H1 (cell line): ENCODE measurements around the gene OTUD3. TPM values are rescaled to one million over a fixed set of nuclear protein-coding genes. Genes with fewer than 3 reads are reported as not detected.

Experiments used
- CTCF ChIA-PET: fragments of 300-600 bp; sonication (Branson Sonifier 250); formaldehyde crosslinking; loops from one replicate; lab custom pipeline; 2021; ENCODE audit not compliant: partially characterized antibody; lab: Charles Lee
- POLR2A ChIA-PET: fragments of 300-600 bp; sonication (Branson Sonifier 250); formaldehyde crosslinking; loops from one replicate; lab custom pipeline; 2021; ENCODE audit warnings: inconsistent platforms; ENCODE audit not compliant: partially characterized antibody; lab: Charles Lee
- DNase-seq, 2 experiments: peaks; one replicate each; pipeline versions ENCODE4 v3.0.0 to v3.0.0-alpha.2; 2010 to 2022; ENCODE audit warnings: low spot score in 2 of 2, low read depth in 1 of 2, mixed read lengths in 1 of 2
- FAIRE-seq: peaks from 2 replicates; lab custom pipeline; 2011; peaks lifted over from hg19 to GRCh38; lab: Jason Lieb, UNC
- H2AFZ ChIP-seq: 2 replicates; pipeline ENCODE4 v1.8.1; 2012; ENCODE audit warnings: low read length, inconsistent platforms
- H2AK5ac ChIP-seq: 2 replicates; pipeline ENCODE4 v1.6.1; 2013; ENCODE audit warnings: low read depth, low read length
- H2BK120ac ChIP-seq: replicated peaks from 2 replicates; pipeline ENCODE3; 2013; ENCODE audit warnings: low read depth, low read length, inconsistent platforms
- H2BK12ac ChIP-seq: 2 replicates; pipeline ENCODE4 v1.6.1; 2013; ENCODE audit warnings: low read depth, low read length
- H2BK15ac ChIP-seq: 2 replicates; pipeline ENCODE4 v1.6.1; 2013; ENCODE audit warnings: low read length
- H2BK20ac ChIP-seq: 2 replicates; pipeline ENCODE4 v1.6.1; 2013; ENCODE audit warnings: low read length
- H2BK5ac ChIP-seq: 2 replicates; pipeline ENCODE4 v1.6.1; 2013; ENCODE audit warnings: low read depth, low read length
- H3K14ac ChIP-seq: 2 replicates; pipeline ENCODE4 v1.6.1; 2013; ENCODE audit warnings: inconsistent platforms; ENCODE audit not compliant: insufficient read length
- H3K18ac ChIP-seq: 2 replicates; pipeline ENCODE4 v1.6.1; 2013; ENCODE audit warnings: low read length; ENCODE audit errors: extremely low read depth
- H3K23ac ChIP-seq: 2 replicates; pipeline ENCODE4 v1.6.1; 2013; ENCODE audit warnings: inconsistent platforms; ENCODE audit not compliant: insufficient read length
- H3K23me2 ChIP-seq: 2 replicates; pipeline ENCODE4 v1.6.1; 2013; ENCODE audit warnings: low read depth, low read length
- H3K27ac ChIP-seq: 2 replicates; pipeline ENCODE4 v1.6.1; 2011; ENCODE audit warnings: low read depth, low read length, inconsistent platforms
- H3K27me3 ChIP-seq, 4 experiments: replicated peaks in 1 of 4; 1 replicate in 1 of 4; 2 replicates in 3 of 4; pipeline versions ENCODE4 v1.6.1 to v1.8.1; 2011 to 2013; ENCODE audit warnings: low read length in 3 of 4, mild to moderate bottlenecking in 3 of 4, inconsistent platforms in 2 of 4, mixed read lengths in 2 of 4, moderate library complexity in 1 of 4; ENCODE audit not compliant: control insufficient read depth in 3 of 4, insufficient read depth in 3 of 4; ENCODE audit errors: extremely low read depth in 1 of 4
- H3K36me3 ChIP-seq, 4 experiments: 2 replicates each; pipeline versions ENCODE4 v1.6.1 to v1.8.1; 2011 to 2013; ENCODE audit warnings: mild to moderate bottlenecking in 4 of 4, low read length in 3 of 4, moderate library complexity in 2 of 4, control low read depth in 1 of 4, inconsistent platforms in 1 of 4; ENCODE audit not compliant: insufficient read depth in 4 of 4, control insufficient read depth in 2 of 4
- H3K4ac ChIP-seq: replicated peaks from 2 replicates; pipeline ENCODE3; 2013; ENCODE audit warnings: low read length, low read depth, mixed read lengths, inconsistent platforms; ENCODE audit not compliant: insufficient read length
- H3K4me1 ChIP-seq, 4 experiments: replicated peaks in 1 of 4; 1 replicate in 1 of 4; 2 replicates in 3 of 4; pipeline versions ENCODE4 v1.6.1 to v1.8.1; 2011 to 2013; ENCODE audit warnings: low read length in 3 of 4, inconsistent platforms in 2 of 4, mixed read lengths in 1 of 4; ENCODE audit not compliant: insufficient read depth in 4 of 4, control insufficient read depth in 3 of 4
- H3K4me2 ChIP-seq, 2 experiments: 2 replicates each; pipeline versions ENCODE4 v1.6.1 to v1.8.1; 2011 to 2013; ENCODE audit warnings: low read depth in 2 of 2, low read length in 2 of 2, control low read depth in 1 of 2, inconsistent platforms in 1 of 2, mild to moderate bottlenecking in 1 of 2; ENCODE audit not compliant: insufficient read depth in 1 of 2
- H3K4me3 ChIP-seq, 4 experiments: fragments of 200-600, 300-600 bp in 1 of 4; sonication (generic), shearing (Covaris generic), sonication (Bioruptor Twin) in 1 of 4; 2 replicates each; pipeline versions ENCODE4 v1.5.1 to v1.8.1; 2011 to 2016; ENCODE audit warnings: low read length in 4 of 4, low read depth in 3 of 4, control low read depth in 2 of 4, inconsistent platforms in 2 of 4, mild to moderate bottlenecking in 2 of 4, mixed read lengths in 1 of 4, moderate library complexity in 1 of 4; ENCODE audit not compliant: insufficient read depth in 2 of 4; ENCODE audit errors: extremely low read depth in 1 of 4
- H3K56ac ChIP-seq: replicated peaks from 2 replicates; pipeline ENCODE3; 2013; ENCODE audit warnings: low read depth, mild to moderate bottlenecking, mixed read lengths, low read length, inconsistent platforms; ENCODE audit not compliant: insufficient read length
- H3K79me1 ChIP-seq: 2 replicates; pipeline ENCODE4 v1.6.1; 2013; ENCODE audit warnings: low read depth, low read length, control low read depth
- H3K79me2 ChIP-seq, 2 experiments: 2 replicates each; pipeline versions ENCODE4 v1.6.1 to v1.8.1; 2012 to 2013; ENCODE audit warnings: low read length in 2 of 2, mild to moderate bottlenecking in 2 of 2, inconsistent platforms in 1 of 2; ENCODE audit not compliant: insufficient read depth in 2 of 2, control insufficient read depth in 1 of 2
- H3K9ac ChIP-seq, 4 experiments: replicated peaks in 1 of 4; 1 replicate in 1 of 4; 2 replicates in 3 of 4; pipeline versions ENCODE4 v1.6.1 to v1.8.1; 2011 to 2013; ENCODE audit warnings: low read depth in 3 of 4, low read length in 3 of 4, control low read depth in 2 of 4, mild to moderate bottlenecking in 2 of 4, moderate library complexity in 2 of 4, inconsistent platforms in 1 of 4; ENCODE audit errors: extremely low read depth in 1 of 4
- H3K9me3 ChIP-seq, 2 experiments: 2 replicates each; pipeline versions ENCODE4 v1.6.1 to v1.8.1; 2012 to 2013; ENCODE audit warnings: mild to moderate bottlenecking in 2 of 2, moderate library complexity in 2 of 2, control low read depth in 1 of 2, inconsistent platforms in 1 of 2, low read depth in 1 of 2, low read length in 1 of 2, mixed read lengths in 1 of 2; ENCODE audit not compliant: insufficient read depth in 2 of 2
- H4K20me1 ChIP-seq, 2 experiments: replicated peaks in 1 of 2; 2 replicates each; pipeline versions ENCODE3 to v1.8.1; 2011 to 2013; ENCODE audit warnings: inconsistent platforms in 2 of 2, low read length in 2 of 2, mild to moderate bottlenecking in 1 of 2; ENCODE audit not compliant: insufficient read depth in 2 of 2, control insufficient read depth in 1 of 2
- H4K5ac ChIP-seq: 2 replicates; pipeline ENCODE4 v1.6.1; 2013; ENCODE audit warnings: low read length, low read depth, mixed read lengths, inconsistent platforms; ENCODE audit not compliant: insufficient read length
- H4K8ac ChIP-seq: 2 replicates; pipeline ENCODE4 v1.8.0; 2013; ENCODE audit warnings: mild to moderate bottlenecking, moderate library complexity, low read length, inconsistent platforms; ENCODE audit not compliant: insufficient read depth; ENCODE audit errors: extremely low read depth
- H4K91ac ChIP-seq: replicated peaks from 2 replicates; pipeline ENCODE3; 2013; ENCODE audit warnings: low read length, mixed read lengths, inconsistent platforms; ENCODE audit not compliant: insufficient read length
- GABPA ChIP-seq: IDR thresholded peaks from 2 replicates; pipeline ENCODE4 v1.6.1; 2011; ENCODE audit warnings: mild to moderate bottlenecking, low read length, moderate library complexity, borderline replicate concordance; ENCODE audit not compliant: insufficient read depth
- KDM1A ChIP-seq: fragments of 200-600, 300-600 bp; sonication (generic); IDR thresholded peaks from 2 replicates; pipeline ENCODE4 v1.7.1; 2016; ENCODE audit warnings: mild to moderate bottlenecking, low read length, borderline replicate concordance
- RAD21 ChIP-seq, 2 experiments: IDR thresholded peaks in 1 of 2; conservative IDR thresholded peaks in 1 of 2; 2 replicates each; pipeline ENCODE4 v1.6.1; 2011; ENCODE audit warnings: low read depth in 2 of 2, low read length in 2 of 2, improper control_type of control experiment in 1 of 2, inconsistent platforms in 1 of 2, mild to moderate bottlenecking in 1 of 2, moderate library complexity in 1 of 2
- YY1 ChIP-seq: IDR thresholded peaks from 2 replicates; pipeline ENCODE4 v1.6.1; 2011; ENCODE audit warnings: low read depth, mild to moderate bottlenecking, low read length
- WGBS, 2 experiments: shearing (Covaris generic) in 1 of 2; methylation state at CpG; one replicate each; pipeline versions ENCODE4 v1.1.6 to v1.1.7; 2013 to 2015; ENCODE audit warnings: low lambda C conversion rate in 2 of 2, mixed read lengths in 2 of 2, inconsistent platforms in 1 of 2, low coverage in 1 of 2, missing lambda C conversion rate in 1 of 2; ENCODE audit not compliant: insufficient replicate concordance in 2 of 2, insufficient coverage in 1 of 2, insufficient read length in 1 of 2; ENCODE audit errors: extremely low coverage in 1 of 2, missing lambda C conversion rate in 1 of 2; 5-methylcytosine and 5-hydroxymethylcytosine counted together
- polyA plus RNA-seq, 7 experiments: library from polyadenylated mRNA; depleted of rRNA in 3 of 7; stranded (reverse) in 5 of 7; unstranded in 2 of 7; fragments of >200 nt in 5 of 7; fragments of 200-250 nt in 2 of 7; gene quantifications; 1 replicate in 5 of 7; 2 replicates in 1 of 7; 4 replicates in 1 of 7; pipeline versions ENCODE4 v1.2.1 to v1.2.3, GENCODE V29; 2011 to 2013; ENCODE audit warnings: missing spikeins in 2 of 7, mixed read lengths in 2 of 7
- total RNA-seq: library from RNA; stranded (reverse); fragmentation: NEBNext Ultra II Directional; extraction: Animal tissue kit (Norgen Biotek cat#: 25700); gene quantifications from 2 replicates; pipeline ENCODE4 v1.2.1, GENCODE V29; 2021
- TF ChIP-seq, protein P1 (sequence below), 3 experiments: IDR thresholded peaks; 1 replicate in 2 of 3; 2 replicates in 1 of 3; pipeline versions ENCODE4 v1.5.1 to v1.6.1; 2011; ENCODE audit warnings: low read length in 3 of 3, mild to moderate bottlenecking in 3 of 3, inconsistent platforms in 2 of 3, low read depth in 1 of 3, moderate library complexity in 1 of 3; ENCODE audit not compliant: insufficient read depth in 1 of 3; ENCODE audit errors: control extremely low read depth in 1 of 3
- TF ChIP-seq, protein P2 (sequence below): IDR thresholded peaks from 2 replicates; pipeline ENCODE4 v1.6.1; 2012; ENCODE audit warnings: low read length, inconsistent platforms

The OTUD3 gene
- total and polyA plus RNA-seq, 2 of the 8 experiments (the other 6 are each of a cell fraction or from before 2014, with no cell fraction given), result 6.3 to 11.9 TPM

DNA sequence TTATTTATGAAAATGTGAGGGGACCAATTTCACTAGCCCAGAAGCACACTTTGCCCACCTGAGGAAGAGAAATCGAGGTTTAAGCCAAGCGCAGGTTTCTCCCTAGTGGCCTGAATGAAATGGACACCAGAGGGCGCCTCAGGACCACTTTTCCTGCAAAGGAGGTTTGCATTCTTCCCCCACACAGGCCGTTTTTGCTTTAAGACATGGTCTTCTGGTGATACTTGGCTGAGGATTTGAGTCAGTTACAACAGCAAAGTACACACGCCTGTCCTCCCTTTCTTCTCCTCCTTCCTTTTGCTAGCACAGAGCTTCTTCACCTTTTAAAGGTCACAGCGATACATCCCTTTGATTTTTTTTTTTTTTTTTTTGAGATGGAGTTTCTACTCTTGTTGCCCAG is 35.9 kb downstream of the OTUD3 start:
- Histone ChIP-seq H3K18ac (no peak overlapping the region), H3K79me1 (no peaks in the 10 kb centered on the region), H3K14ac (no peak overlapping the region), H2BK20ac (no peak overlapping the region), H2BK120ac (no peak overlapping the region), H2BK5ac (no peak overlapping the region), H3K4me1 (peaks cover 0 to under 1% (median 0%) of the 10 kb centered on the region in 4 experiments; a peak in 1 of 7 replicates), H4K91ac (no peak overlapping the region), H3K27me3 (no peaks in the 10 kb centered on the region), H4K5ac (no peak overlapping the region), H3K56ac (no peak overlapping the region), H3K9ac (no peak overlapping the region), H3K23me2 (no peaks in the 10 kb centered on the region), H4K20me1 (no peaks in the 10 kb centered on the region), H3K4me2 (no peak overlapping the region), H2AFZ (no peak overlapping the region), H3K36me3 (peaks cover 2 to 9% (median 6%) of the 10 kb centered on the region in 4 experiments; a peak in 6 of 8 replicates), H4K8ac (no peak overlapping the region), H3K4ac (no peak overlapping the region), H3K79me2 (no peaks in the 10 kb centered on the region), H2BK12ac (no peak overlapping the region), H2AK5ac (no peak overlapping the region), H3K9me3 (no peaks in the 10 kb centered on the region), H3K23ac (no peak overlapping the region), H3K27ac (no peak overlapping the region), H2BK15ac (no peak overlapping the region), H3K4me3 (no peak overlapping the region)
- peak; percentile 43 to 92 for DNase-seq
- POLR2A ChIA-PET, result interaction anchor here (1.2 kb wide), 1 partner anchor 235 kb away, joined by 3 read pairs; no protein-coding TSS in a partner anchor
- FAIRE-seq, result peak; percentile 83
- CTCF ChIA-PET, result interaction anchor here (0.6 to 10.5 kb wide), 27 partner anchors 8 to 577 kb away, joined by 3 to 127 read pairs (median 4); no protein-coding TSS in a partner anchor
- 34% methylated on average over 6 of the region's 6 CpGs; no CpG with 5 or more reads in 1 of the 2 experiments for WGBS, 2 experiments
- TF ChIP-seq KDM1A, result no peak
- TF ChIP-seq, protein P1, sequence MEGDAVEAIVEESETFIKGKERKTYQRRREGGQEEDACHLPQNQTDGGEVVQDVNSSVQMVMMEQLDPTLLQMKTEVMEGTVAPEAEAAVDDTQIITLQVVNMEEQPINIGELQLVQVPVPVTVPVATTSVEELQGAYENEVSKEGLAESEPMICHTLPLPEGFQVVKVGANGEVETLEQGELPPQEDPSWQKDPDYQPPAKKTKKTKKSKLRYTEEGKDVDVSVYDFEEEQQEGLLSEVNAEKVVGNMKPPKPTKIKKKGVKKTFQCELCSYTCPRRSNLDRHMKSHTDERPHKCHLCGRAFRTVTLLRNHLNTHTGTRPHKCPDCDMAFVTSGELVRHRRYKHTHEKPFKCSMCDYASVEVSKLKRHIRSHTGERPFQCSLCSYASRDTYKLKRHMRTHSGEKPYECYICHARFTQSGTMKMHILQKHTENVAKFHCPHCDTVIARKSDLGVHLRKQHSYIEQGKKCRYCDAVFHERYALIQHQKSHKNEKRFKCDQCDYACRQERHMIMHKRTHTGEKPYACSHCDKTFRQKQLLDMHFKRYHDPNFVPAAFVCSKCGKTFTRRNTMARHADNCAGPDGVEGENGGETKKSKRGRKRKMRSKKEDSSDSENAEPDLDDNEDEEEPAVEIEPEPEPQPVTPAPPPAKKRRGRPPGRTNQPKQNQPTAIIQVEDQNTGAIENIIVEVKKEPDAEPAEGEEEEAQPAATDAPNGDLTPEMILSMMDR (IDR thresholded peaks at IDR 0.05; ENCODE audit: control extremely low read depth in 1 of 3, insufficient read depth in 1 of 3, low read depth in 1 of 3, low read length in 3 of 3), result peak; percentile 72 to 95 (median 87)
- TF ChIP-seq, protein P2, sequence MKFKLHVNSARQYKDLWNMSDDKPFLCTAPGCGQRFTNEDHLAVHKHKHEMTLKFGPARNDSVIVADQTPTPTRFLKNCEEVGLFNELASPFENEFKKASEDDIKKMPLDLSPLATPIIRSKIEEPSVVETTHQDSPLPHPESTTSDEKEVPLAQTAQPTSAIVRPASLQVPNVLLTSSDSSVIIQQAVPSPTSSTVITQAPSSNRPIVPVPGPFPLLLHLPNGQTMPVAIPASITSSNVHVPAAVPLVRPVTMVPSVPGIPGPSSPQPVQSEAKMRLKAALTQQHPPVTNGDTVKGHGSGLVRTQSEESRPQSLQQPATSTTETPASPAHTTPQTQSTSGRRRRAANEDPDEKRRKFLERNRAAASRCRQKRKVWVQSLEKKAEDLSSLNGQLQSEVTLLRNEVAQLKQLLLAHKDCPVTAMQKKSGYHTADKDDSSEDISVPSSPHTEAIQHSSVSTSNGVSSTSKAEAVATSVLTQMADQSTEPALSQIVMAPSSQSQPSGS, result 0 out of 2 replicates have a peak, but pooled peaks have one; percentile 48
- TF ChIP-seq YY1, result no peak
- no peak for TF ChIP-seq GABPA
- TF ChIP-seq RAD21 (IDR thresholded peaks at IDR 0.05 in 1 of 2, conservative IDR thresholded peaks at IDR 0.05 in 1 of 2; ENCODE audit: low read depth in 2 of 2, low read length in 2 of 2), result peak; percentile 96 to 98
